Type B pancreatic cell (in vitro differentiated cells): Measurements from ENCODE around the gene COL23A1. TPM values are rescaled to one million over a fixed set of nuclear protein-coding genes. Genes with fewer than 3 reads are reported as not detected.

Source experiments
- DNase-seq: peaks from one replicate; pipeline ENCODE4 v3.0.0; 2021; ENCODE audit warnings: mixed read lengths; ENCODE audit not compliant: unreplicated experiment; ENCODE audit errors: extremely low spot score
- H3K27ac Mint-ChIP-seq: 2 replicates; pipeline ENCODE4 v1.8.0; 2021; ENCODE audit warnings: mild to moderate bottlenecking, mixed read lengths
- H3K27me3 Mint-ChIP-seq: 2 replicates; pipeline ENCODE4 v1.8.0; 2021; ENCODE audit warnings: mixed read lengths
- H3K36me3 Mint-ChIP-seq: 2 replicates; pipeline ENCODE4 v1.8.0; 2021; ENCODE audit warnings: mixed read lengths
- H3K4me1 Mint-ChIP-seq: one replicate; pipeline ENCODE4 v1.8.0; 2021; ENCODE audit warnings: mixed read lengths; ENCODE audit not compliant: unreplicated experiment
- H3K4me3 Mint-ChIP-seq: 2 replicates; pipeline ENCODE4 v1.8.0; 2021; ENCODE audit warnings: mild to moderate bottlenecking, mixed read lengths
- H3K9me3 Mint-ChIP-seq: 2 replicates; pipeline ENCODE4 v1.8.0; 2021; ENCODE audit warnings: mixed read lengths
- total RNA-seq: library from RNA; stranded (reverse); gene quantifications from 2 replicates; pipeline ENCODE4 v1.2.1, GENCODE V29; 2021; ENCODE audit warnings: low replicate concordance
- TF ChIP-seq, protein P1 (sequence below): fragments of 200-600 bp; sonication (generic); conservative IDR thresholded peaks from 2 replicates; pipeline ENCODE4 v1.5.0; 2021; ENCODE audit warnings: antibody characterized with exemption, mild to moderate bottlenecking

Gene COL23A1
- total RNA-seq, 1 donor from 2014 or later, result 15.5 TPM

- DNase-seq, result peak; percentile 18
- Mint-ChIP-seq H3K4me1 (peaks cover 44% of the 10 kb centered on the region), H3K4me3 (no peak overlapping the region), H3K27me3 (peaks cover 4% of the 10 kb centered on the region), H3K36me3 (no peaks in the 10 kb centered on the region), H3K9me3 (no peaks in the 10 kb centered on the region), H3K27ac (no peak overlapping the region)
- TF ChIP-seq, protein P1, sequence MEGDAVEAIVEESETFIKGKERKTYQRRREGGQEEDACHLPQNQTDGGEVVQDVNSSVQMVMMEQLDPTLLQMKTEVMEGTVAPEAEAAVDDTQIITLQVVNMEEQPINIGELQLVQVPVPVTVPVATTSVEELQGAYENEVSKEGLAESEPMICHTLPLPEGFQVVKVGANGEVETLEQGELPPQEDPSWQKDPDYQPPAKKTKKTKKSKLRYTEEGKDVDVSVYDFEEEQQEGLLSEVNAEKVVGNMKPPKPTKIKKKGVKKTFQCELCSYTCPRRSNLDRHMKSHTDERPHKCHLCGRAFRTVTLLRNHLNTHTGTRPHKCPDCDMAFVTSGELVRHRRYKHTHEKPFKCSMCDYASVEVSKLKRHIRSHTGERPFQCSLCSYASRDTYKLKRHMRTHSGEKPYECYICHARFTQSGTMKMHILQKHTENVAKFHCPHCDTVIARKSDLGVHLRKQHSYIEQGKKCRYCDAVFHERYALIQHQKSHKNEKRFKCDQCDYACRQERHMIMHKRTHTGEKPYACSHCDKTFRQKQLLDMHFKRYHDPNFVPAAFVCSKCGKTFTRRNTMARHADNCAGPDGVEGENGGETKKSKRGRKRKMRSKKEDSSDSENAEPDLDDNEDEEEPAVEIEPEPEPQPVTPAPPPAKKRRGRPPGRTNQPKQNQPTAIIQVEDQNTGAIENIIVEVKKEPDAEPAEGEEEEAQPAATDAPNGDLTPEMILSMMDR, result no peak
These were observed 128.1 kb downstream of the COL23A1 start for GRCh38 chr5:178462076-178462475.

- H3K9me3 Mint-ChIP-seq, result no peaks in the 10 kb centered on the region
- H3K36me3 Mint-ChIP-seq, result no peaks in the 10 kb centered on the region
- H3K27ac Mint-ChIP-seq, result no peak overlapping the region
- peaks cover 4% of the 10 kb centered on the region for H3K27me3 Mint-ChIP-seq
- H3K4me3 Mint-ChIP-seq, result no peak overlapping the region
- TF ChIP-seq, protein P1, result peak; percentile 85
- peak; percentile 79 for DNase-seq
- H3K4me1 Mint-ChIP-seq, result peaks cover 43% of the 10 kb centered on the region
These were observed 129.0 kb downstream of the COL23A1 start for GRCh38 chr5:178461004-178461730.

GRCh38 chr5:178460598-178460997 is 129.6 kb downstream of the COL23A1 start:
- H3K27ac Mint-ChIP-seq, result no peak overlapping the region
- peaks cover 49% of the 10 kb centered on the region for H3K4me1 Mint-ChIP-seq
- DNase-seq, result peak; percentile 16
- no peaks in the 10 kb centered on the region for H3K9me3 Mint-ChIP-seq
- H3K4me3 Mint-ChIP-seq, result no peak overlapping the region
- H3K27me3 Mint-ChIP-seq, result peaks cover 4% of the 10 kb centered on the region
- no peaks in the 10 kb centered on the region for H3K36me3 Mint-ChIP-seq
- TF ChIP-seq, protein P1, result no peak

DNA sequence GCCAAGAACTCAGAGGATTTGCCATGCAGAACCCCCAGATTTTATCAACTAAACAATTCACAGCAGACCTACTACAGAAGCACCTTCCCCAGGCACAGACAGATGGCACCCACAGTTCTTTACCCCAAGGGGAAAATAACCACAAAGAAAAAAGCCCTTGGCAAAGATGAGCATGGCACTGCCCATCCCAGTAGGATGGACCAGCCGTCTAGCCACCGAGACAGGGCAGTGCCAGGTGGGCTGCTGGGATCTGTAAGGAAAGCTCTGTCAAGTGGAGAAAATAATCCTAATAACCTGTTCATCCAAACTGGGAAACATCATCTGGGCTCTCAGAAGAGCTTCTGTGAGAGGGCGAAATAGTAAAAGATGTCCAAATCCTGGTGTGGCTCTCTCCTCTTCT is 130.0 kb downstream of the COL23A1 start:
- Mint-ChIP-seq H3K4me1 (peaks cover 45% of the 10 kb centered on the region), H3K9me3 (no peaks in the 10 kb centered on the region), H3K36me3 (no peaks in the 10 kb centered on the region), H3K27ac (no peak overlapping the region), H3K4me3 (no peak overlapping the region), H3K27me3 (peaks cover 4% of the 10 kb centered on the region)
- TF ChIP-seq, protein P1, result no peak
- DNase-seq, result peak; percentile 51

DNA sequence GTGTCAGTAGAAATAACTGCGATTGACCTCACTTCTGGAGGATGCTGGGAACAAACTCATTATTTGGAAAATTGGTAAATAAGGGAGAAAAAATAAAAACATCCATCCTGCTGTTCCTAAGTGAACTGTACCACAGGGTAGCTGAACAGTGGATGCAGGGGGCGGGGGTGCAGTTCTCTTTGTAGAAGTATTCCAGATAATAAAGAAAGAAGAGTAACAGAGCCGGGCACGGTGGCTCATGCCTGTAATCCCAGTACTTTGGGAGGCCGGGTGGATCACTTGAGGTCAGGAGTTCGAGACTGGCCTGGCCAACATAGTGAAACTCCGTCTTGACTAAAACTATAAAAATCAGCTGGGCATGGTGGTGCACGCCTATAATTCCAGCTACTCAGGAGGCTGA is 132.1 kb downstream of the COL23A1 start:
- peak; percentile 45 for DNase-seq
- H3K27ac Mint-ChIP-seq, result no peak overlapping the region
- TF ChIP-seq, protein P1, result no peak
- no peaks in the 10 kb centered on the region for H3K36me3 Mint-ChIP-seq
- no peaks in the 10 kb centered on the region for H3K9me3 Mint-ChIP-seq
- peaks cover 38% of the 10 kb centered on the region for H3K4me1 Mint-ChIP-seq
- no peaks in the 10 kb centered on the region for H3K27me3 Mint-ChIP-seq
- no peak overlapping the region for H3K4me3 Mint-ChIP-seq
